ENCODE results near the gene OTULIN.

OTULIN gene

DNA sequence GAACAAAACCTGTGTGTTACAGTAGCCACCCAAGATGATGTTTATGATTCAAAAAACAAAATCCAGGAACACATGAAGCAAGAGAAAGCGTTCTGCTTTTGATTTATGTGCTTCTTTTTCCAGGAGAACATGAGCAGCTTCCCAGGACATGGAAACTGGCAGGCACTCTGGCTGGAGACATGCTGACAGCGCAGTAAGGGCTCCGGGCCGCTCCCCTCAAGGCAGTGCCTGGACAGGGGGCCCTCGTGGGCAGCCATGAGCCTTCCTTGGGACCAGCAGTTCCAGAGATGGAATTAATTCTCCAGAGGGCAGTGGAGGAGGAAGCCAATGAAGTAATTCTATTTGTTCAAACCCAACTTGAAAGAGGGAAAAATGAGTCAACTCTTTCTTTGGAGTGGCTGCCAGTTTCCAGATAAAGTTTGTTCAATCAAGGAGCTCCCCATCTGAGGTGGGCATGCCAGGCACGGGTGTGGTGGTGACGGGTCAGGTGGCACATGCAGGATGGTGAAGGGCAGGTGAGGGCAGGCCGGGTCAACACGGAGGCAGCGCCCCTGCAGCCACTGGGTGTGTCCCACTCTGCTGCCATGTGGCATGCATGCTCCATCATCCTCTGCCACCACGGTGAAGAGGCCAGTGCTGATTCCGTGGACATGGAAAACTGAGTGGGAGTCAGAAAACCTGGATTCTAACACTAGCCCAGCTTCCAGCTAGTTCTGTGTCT lies 83.8 kb downstream of the OTULIN start:
- no peak overlapping the region for H3K4me3 ChIP-seq (ENCODE audit: low read depth, low read length, poor library complexity, severe bottlenecking)
- no peaks in the 10 kb centered on the region for H3F3A ChIP-seq (ENCODE audit: insufficient read depth, low read length)
- no peak overlapping the region for H3K9ac ChIP-seq (ENCODE audit: low read length)
- no peak overlapping the region for H3K27ac ChIP-seq (ENCODE audit: low read depth, low read length, poor library complexity, severe bottlenecking)
- H3K4me2 ChIP-seq (ENCODE audit: low read length): no peak overlapping the region
- no peaks in the 10 kb centered on the region for H4K20me1 ChIP-seq (ENCODE audit: insufficient read depth, low read length)
- no peak overlapping the region for H2AFZ ChIP-seq (ENCODE audit: low read length)
- no peak for TF ChIP-seq EZH2 (IDR thresholded peaks at IDR 0.05; ENCODE audit: borderline replicate concordance, low read length)
- TF ChIP-seq, protein P1, sequence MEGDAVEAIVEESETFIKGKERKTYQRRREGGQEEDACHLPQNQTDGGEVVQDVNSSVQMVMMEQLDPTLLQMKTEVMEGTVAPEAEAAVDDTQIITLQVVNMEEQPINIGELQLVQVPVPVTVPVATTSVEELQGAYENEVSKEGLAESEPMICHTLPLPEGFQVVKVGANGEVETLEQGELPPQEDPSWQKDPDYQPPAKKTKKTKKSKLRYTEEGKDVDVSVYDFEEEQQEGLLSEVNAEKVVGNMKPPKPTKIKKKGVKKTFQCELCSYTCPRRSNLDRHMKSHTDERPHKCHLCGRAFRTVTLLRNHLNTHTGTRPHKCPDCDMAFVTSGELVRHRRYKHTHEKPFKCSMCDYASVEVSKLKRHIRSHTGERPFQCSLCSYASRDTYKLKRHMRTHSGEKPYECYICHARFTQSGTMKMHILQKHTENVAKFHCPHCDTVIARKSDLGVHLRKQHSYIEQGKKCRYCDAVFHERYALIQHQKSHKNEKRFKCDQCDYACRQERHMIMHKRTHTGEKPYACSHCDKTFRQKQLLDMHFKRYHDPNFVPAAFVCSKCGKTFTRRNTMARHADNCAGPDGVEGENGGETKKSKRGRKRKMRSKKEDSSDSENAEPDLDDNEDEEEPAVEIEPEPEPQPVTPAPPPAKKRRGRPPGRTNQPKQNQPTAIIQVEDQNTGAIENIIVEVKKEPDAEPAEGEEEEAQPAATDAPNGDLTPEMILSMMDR (IDR thresholded peaks at IDR 0.05; ENCODE audit: low read length): no peak
- no peaks in the 10 kb centered on the region for H3K9me3 ChIP-seq (ENCODE audit: low read length)
- peaks cover 50% of the 10 kb centered on the region for H3K36me3 ChIP-seq (ENCODE audit: insufficient read depth, low read length)
- H3K9me2 ChIP-seq (ENCODE audit: low read depth, low read length): no peaks in the 10 kb centered on the region
- peaks cover 21% of the 10 kb centered on the region for H3K4me1 ChIP-seq (ENCODE audit: insufficient read depth, low read length, severe bottlenecking)
- no peaks in the 10 kb centered on the region for H3K79me2 ChIP-seq (ENCODE audit: insufficient read depth, low read length)
- H3K27me3 ChIP-seq (ENCODE audit: insufficient read depth, low read length): no peaks in the 10 kb centered on the region
